ENCODE results near the gene RHBG. TPM values are rescaled to one million over a fixed set of nuclear protein-coding genes. Genes with fewer than 3 reads are reported as not detected.

The RHBG gene
- total RNA-seq, 1 experiment from 2014 or later: not detected

- DNase-seq (ENCODE audit: low read depth, low spot score): no peak
- in situ Hi-C loops (cut with HindIII; ENCODE audit: low pct_unique_long_range_greater_than_20kb, low sequenced_read_pairs): no loop called here
Observed at GRCh38 chr1:156430303-156430702, 61.3 kb downstream of the RHBG start.

- in situ Hi-C loops (cut with HindIII; ENCODE audit: low pct_unique_long_range_greater_than_20kb, low sequenced_read_pairs): no loop called here
- no peak for DNase-seq (ENCODE audit: low read depth, low spot score)
Observed at GRCh38 chr1:156430866-156431265, 61.9 kb downstream of the RHBG start.

GRCh38 chr1:156431366-156431765 lies 62.4 kb downstream of the RHBG start:
- in situ Hi-C loops (cut with HindIII; ENCODE audit: low pct_unique_long_range_greater_than_20kb, low sequenced_read_pairs): no loop called here
- no peak for DNase-seq (ENCODE audit: low read depth, low spot score)

- in situ Hi-C loops (cut with HindIII; ENCODE audit: low pct_unique_long_range_greater_than_20kb, low sequenced_read_pairs): no loop called here
- DNase-seq (ENCODE audit: low read depth, low spot score): no peak
Observed at GRCh38 chr1:156431769-156432668, 63.0 kb downstream of the RHBG start.

- in situ Hi-C loops (cut with HindIII; ENCODE audit: low pct_unique_long_range_greater_than_20kb, low sequenced_read_pairs): no loop called here
- no peak for DNase-seq (ENCODE audit: low read depth, low spot score)
Observed at GRCh38 chr1:156432669-156433018, 63.6 kb downstream of the RHBG start.

GRCh38 chr1:156433032-156433431 lies 64.0 kb downstream of the RHBG start:
- no peak for DNase-seq (ENCODE audit: low read depth, low spot score)

GRCh38 chr1:156433602-156434001 lies 64.6 kb downstream of the RHBG start:
- in situ Hi-C loops (cut with HindIII; ENCODE audit: low pct_unique_long_range_greater_than_20kb, low sequenced_read_pairs): no loop called here
- DNase-seq (ENCODE audit: low read depth, low spot score): no peak

More at GRCh38 chr1:156433032-156433431, 64.0 kb downstream of the RHBG start:
- in situ Hi-C loops (cut with HindIII; ENCODE audit: low pct_unique_long_range_greater_than_20kb, low sequenced_read_pairs): no loop called here

Small RNA genes lying within 50 kb of the gene (small RNA-seq; reads per million reads assigned to genes)
- 0 to 0.02 reads per million in 2 experiments for gene MIR9-1

Other genes with a start within 250 kb of the RHBG start
- 0.11 and 1.3 TPM in 2 replicates for gene SEMA4A, start 215.6 kb upstream of the RHBG start, total RNA-seq (2014; rRNA removed; shearing (Covaris generic))
- gene SLC25A44, start 175.1 kb upstream of the RHBG start, total RNA-seq (2014; rRNA removed; shearing (Covaris generic)): 26.0 and 26.6 TPM in 2 replicates
- 60.3 and 64.4 TPM in 2 replicates for gene PMF1, start 156.2 kb upstream of the RHBG start, total RNA-seq (2014; rRNA removed; shearing (Covaris generic))
- 0.48 TPM in 1 of 2 replicates, not detected in the other for gene BGLAP, start 127.0 kb upstream of the RHBG start, total RNA-seq (2014; rRNA removed; shearing (Covaris generic))
- gene PAQR6, start 121.2 kb upstream of the RHBG start, total RNA-seq (2014; rRNA removed; shearing (Covaris generic)): 0.13 and 0.32 TPM in 2 replicates
- gene SMG5, start 86.4 kb upstream of the RHBG start, total RNA-seq (2014; rRNA removed; shearing (Covaris generic)): 77.5 and 80.5 TPM in 2 replicates
- 0.96 and 1.0 TPM in 2 replicates for gene TMEM79, start 84.9 kb upstream of the RHBG start, total RNA-seq (2014; rRNA removed; shearing (Covaris generic))
- 408 and 450 TPM in 2 replicates for gene GLMP, start 73.5 kb upstream of the RHBG start, total RNA-seq (2014; rRNA removed; shearing (Covaris generic))
- gene VHLL, start 69.9 kb upstream of the RHBG start, total RNA-seq (2014; rRNA removed; shearing (Covaris generic)): 0.27 TPM in 1 of 2 replicates, not detected in the other
- 507 and 520 TPM in 2 replicates for gene CCT3, start 30.9 kb upstream of the RHBG start, total RNA-seq (2014; rRNA removed; shearing (Covaris generic))
- gene TSACC, start 30.7 kb upstream of the RHBG start, total RNA-seq (2014; rRNA removed; shearing (Covaris generic)): 1.3 and 3.0 TPM in 2 replicates
- 19.6 and 19.9 TPM in 2 replicates for gene MEF2D, start 131.6 kb downstream of the RHBG start, total RNA-seq (2014; rRNA removed; shearing (Covaris generic))
- gene IQGAP3, start 203.4 kb downstream of the RHBG start, total RNA-seq (2014; rRNA removed; shearing (Covaris generic)): 10.1 and 10.3 TPM in 2 replicates
- not detected in 2 replicates for gene TTC24, start 210.5 kb downstream of the RHBG start, total RNA-seq (2014; rRNA removed; shearing (Covaris generic))
- 216 and 229 TPM in 2 replicates for gene NAXE, start 222.6 kb downstream of the RHBG start, total RNA-seq (2014; rRNA removed; shearing (Covaris generic))
- 26.4 and 27.3 TPM in 2 replicates for gene GPATCH4, start 232.3 kb downstream of the RHBG start, total RNA-seq (2014; rRNA removed; shearing (Covaris generic))